GM12878 (cell line): Measurements from ENCODE around the gene SPAG16. TPM values are rescaled to one million over a fixed set of nuclear protein-coding genes. Genes with fewer than 3 reads are reported as not detected.
A peak's percentile ranks its signal among the peaks of the same experiment; 100 is the strongest.

ENCODE experiments used
- ATF2 ChIP-seq: IDR thresholded peaks from 2 replicates; pipeline ENCODE4 v1.6.1; 2012; ENCODE audit warnings: low read length, inconsistent platforms
- CHD2 ChIP-seq: IDR thresholded peaks from 2 replicates; pipeline ENCODE4 v1.6.1; 2011; ENCODE audit warnings: low read depth, low read length, improper control_type of control experiment, borderline replicate concordance
- DPF2 ChIP-seq: fragments of 450-650 bp; IDR thresholded peaks from 2 replicates; pipeline ENCODE4 v1.6.1; 2017; ENCODE audit warnings: mild to moderate bottlenecking
- EED ChIP-seq: sonication (generic); IDR thresholded peaks from 2 replicates; pipeline ENCODE4 v1.6.1; 2016; ENCODE audit warnings: antibody characterized with exemption, low read depth
- EP300 ChIP-seq, 2 experiments: fragments of 150-350 bp in 1 of 2; IDR thresholded peaks; 2 replicates each; pipeline ENCODE4 v1.6.1; 2011 to 2012; ENCODE audit warnings: low read depth in 2 of 2, low read length in 2 of 2, borderline replicate concordance in 1 of 2, improper control_type of control experiment in 1 of 2, inconsistent platforms in 1 of 2; ENCODE audit not compliant: control insufficient read depth in 1 of 2
- EZH2 ChIP-seq: IDR thresholded peaks from 2 replicates; pipeline ENCODE4 v1.6.1; 2012; ENCODE audit warnings: low read depth, mild to moderate bottlenecking, control low read depth, inconsistent platforms, low read length, borderline replicate concordance; ENCODE audit not compliant: control insufficient read depth
- FOXM1 ChIP-seq: IDR thresholded peaks from 2 replicates; pipeline ENCODE4 v1.6.1; 2012; ENCODE audit warnings: low read depth, mild to moderate bottlenecking, inconsistent platforms, low read length, moderate library complexity
- HDAC6 ChIP-seq: fragments of 200-600 bp; sonication (generic); IDR thresholded peaks from one replicate; pipeline ENCODE4 v1.8.0; 2017; ENCODE audit warnings: antibody characterized with exemption; ENCODE audit not compliant: unreplicated experiment
- IKZF1 ChIP-seq: fragments of 450-650 bp; conservative IDR thresholded peaks from 2 replicates; pipeline ENCODE4 v1.6.1; 2017; ENCODE audit warnings: antibody characterized with exemption, mild to moderate bottlenecking
- IKZF2 ChIP-seq, 2 experiments: fragments of 450-650 bp; IDR thresholded peaks; 2 replicates each; pipeline ENCODE4 v1.6.1; 2017; ENCODE audit warnings: mild to moderate bottlenecking in 2 of 2, moderate library complexity in 2 of 2
- JUNB ChIP-seq: IDR thresholded peaks from 2 replicates; pipeline ENCODE4 v1.6.1; 2016; ENCODE audit warnings: antibody characterized with exemption, mild to moderate bottlenecking
- JUND ChIP-seq: IDR thresholded peaks from 2 replicates; pipeline ENCODE4 v1.6.1; 2012; ENCODE audit warnings: low read depth, mild to moderate bottlenecking, low read length, improper control_type of control experiment, moderate library complexity
- KDM1A ChIP-seq: fragments of 200-600 bp; sonication (generic); IDR thresholded peaks from 2 replicates; pipeline ENCODE4 v1.6.1; 2016; ENCODE audit warnings: borderline replicate concordance
- LARP7 ChIP-seq: fragments of 450-650 bp; IDR thresholded peaks from 2 replicates; pipeline ENCODE4 v1.6.1; 2017; ENCODE audit warnings: mild to moderate bottlenecking
- MEF2A ChIP-seq: IDR thresholded peaks from 2 replicates; pipeline ENCODE4 v1.6.1; 2011; ENCODE audit warnings: low read depth, mild to moderate bottlenecking, low read length, moderate library complexity; ENCODE audit not compliant: insufficient read depth
- NFXL1 ChIP-seq: fragments of 450-650 bp; IDR thresholded peaks from 2 replicates; pipeline ENCODE4 v1.6.1; 2017; ENCODE audit warnings: antibody characterized with exemption, mild to moderate bottlenecking, borderline replicate concordance
- NR2C1 ChIP-seq: fragments of 450-650 bp; IDR thresholded peaks from 2 replicates; pipeline ENCODE4 v1.6.1; 2017; ENCODE audit warnings: antibody characterized with exemption, mild to moderate bottlenecking, moderate library complexity
- RUNX3 ChIP-seq: IDR thresholded peaks from 2 replicates; pipeline ENCODE4 v1.6.1; 2012; ENCODE audit warnings: low read length, inconsistent platforms
- SMC3 ChIP-seq: IDR thresholded peaks from 2 replicates; pipeline ENCODE4 v1.6.1; 2011; ENCODE audit warnings: low read length, improper control_type of control experiment, borderline replicate concordance
- TCF3 ChIP-seq: IDR thresholded peaks from 2 replicates; pipeline ENCODE4 v1.6.1; 2012; ENCODE audit warnings: low read depth, mild to moderate bottlenecking, low read length, borderline replicate concordance; ENCODE audit not compliant: insufficient read depth
- YBX1 ChIP-seq: fragments of 450-650 bp; IDR thresholded peaks from 2 replicates; pipeline ENCODE4 v1.6.1; 2016; ENCODE audit warnings: antibody characterized with exemption
- polyA plus RNA-seq, 11 experiments: library from polyadenylated mRNA; depleted of rRNA in 4 of 11; unstranded in 6 of 11; stranded (reverse) in 5 of 11; fragments of >200 nt; fragmentation: Nextera tagmentation in 4 of 11; fragmentation: Illumina TruSeq in 1 of 11; extraction: Ambion mirVana in 4 of 11; extraction: Trizol in 1 of 11; gene quantifications; 1 replicate in 1 of 11; 2 replicates in 10 of 11; pipeline versions ENCODE4 v1.2.1 to v1.2.3, GENCODE V29; 2011 to 2016; ENCODE audit warnings: inconsistent platforms in 2 of 11, missing spikeins in 2 of 11, low read depth in 1 of 11
- total RNA-seq, 4 experiments: library from RNA; depleted of rRNA in 3 of 4; stranded (reverse); fragments of >200 nt in 3 of 4; fragmentation: Illumina TruSeq in 1 of 4; extraction: Trizol in 1 of 4; gene quantifications; 2 replicates each; pipeline versions ENCODE4 v1.2.1 to v1.2.3, GENCODE V29; 2013 to 2021
- TF ChIP-seq, protein P1 (sequence below): fragments of 450-650 bp; IDR thresholded peaks from 2 replicates; pipeline ENCODE4 v1.6.1; 2017; ENCODE audit warnings: low read depth, mild to moderate bottlenecking, moderate library complexity
- TF ChIP-seq, protein P2 (sequence below): fragments of 450-650 bp; IDR thresholded peaks from 2 replicates; pipeline ENCODE4 v1.6.1; 2016; ENCODE audit warnings: mild to moderate bottlenecking
- TF ChIP-seq, protein P3 (sequence below): fragments of 450-650 bp; formaldehyde crosslinking; IDR thresholded peaks from 2 replicates; pipeline ENCODE4 v1.4.0; 2022; ENCODE audit warnings: mild to moderate bottlenecking, moderate library complexity
- TF ChIP-seq, protein P4 (sequence below): IDR thresholded peaks from 2 replicates; pipeline ENCODE4 v1.6.1; 2012; ENCODE audit warnings: low read depth, low read length, improper control_type of control experiment

SPAG16 gene
- total and polyA plus RNA-seq, 10 of the 15 experiments (the other 5 are each of a cell fraction or from before 2014, with no cell fraction given): 6.0 to 25.0 (median 15.2) TPM

DNA sequence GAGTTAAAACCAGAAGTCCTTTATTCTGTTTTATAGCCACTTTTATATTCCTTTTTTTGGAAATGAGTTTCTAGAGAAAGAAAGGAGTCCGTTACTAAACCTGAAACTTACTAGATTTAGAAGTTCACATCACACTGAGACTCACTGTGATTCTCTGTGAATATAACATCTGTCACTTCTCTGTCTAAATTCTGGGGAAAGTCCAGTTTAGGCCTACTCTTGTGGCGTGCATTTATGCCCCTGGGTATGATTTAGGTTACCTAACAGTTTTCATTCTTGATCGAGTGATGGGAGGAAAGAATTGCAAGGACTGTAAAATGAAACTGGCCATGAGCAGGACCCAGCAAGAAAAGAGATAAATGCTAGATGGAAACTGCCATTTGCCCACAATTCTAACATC, 449.6 kb downstream of the SPAG16 start (continued):
- TF ChIP-seq, protein P1, sequence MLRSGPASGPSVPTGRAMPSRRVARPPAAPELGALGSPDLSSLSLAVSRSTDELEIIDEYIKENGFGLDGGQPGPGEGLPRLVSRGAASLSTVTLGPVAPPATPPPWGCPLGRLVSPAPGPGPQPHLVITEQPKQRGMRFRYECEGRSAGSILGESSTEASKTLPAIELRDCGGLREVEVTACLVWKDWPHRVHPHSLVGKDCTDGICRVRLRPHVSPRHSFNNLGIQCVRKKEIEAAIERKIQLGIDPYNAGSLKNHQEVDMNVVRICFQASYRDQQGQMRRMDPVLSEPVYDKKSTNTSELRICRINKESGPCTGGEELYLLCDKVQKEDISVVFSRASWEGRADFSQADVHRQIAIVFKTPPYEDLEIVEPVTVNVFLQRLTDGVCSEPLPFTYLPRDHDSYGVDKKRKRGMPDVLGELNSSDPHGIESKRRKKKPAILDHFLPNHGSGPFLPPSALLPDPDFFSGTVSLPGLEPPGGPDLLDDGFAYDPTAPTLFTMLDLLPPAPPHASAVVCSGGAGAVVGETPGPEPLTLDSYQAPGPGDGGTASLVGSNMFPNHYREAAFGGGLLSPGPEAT: peak; percentile 52; the same call in 1 of the 2 replicates
- peak; percentile 71 for TF ChIP-seq MEF2A
- TF ChIP-seq EED: no peak
- TF ChIP-seq KDM1A: no peak
- TF ChIP-seq EZH2: no peak
- TF ChIP-seq YBX1: no peak
- peak; percentile 48 to 65; a peak in 1 of 4 replicates for TF ChIP-seq EP300 (IDR thresholded peaks at IDR 0.05; ENCODE audit: borderline replicate concordance in 1 of 2, control insufficient read depth in 1 of 2, low read depth in 2 of 2, low read length in 2 of 2)
- TF ChIP-seq NFXL1: no peak
- no peak for TF ChIP-seq SMC3
- TF ChIP-seq IKZF1: peak; percentile 44; the same call in 1 of the 2 replicates
- TF ChIP-seq DPF2: no peak
- TF ChIP-seq, protein P2, sequence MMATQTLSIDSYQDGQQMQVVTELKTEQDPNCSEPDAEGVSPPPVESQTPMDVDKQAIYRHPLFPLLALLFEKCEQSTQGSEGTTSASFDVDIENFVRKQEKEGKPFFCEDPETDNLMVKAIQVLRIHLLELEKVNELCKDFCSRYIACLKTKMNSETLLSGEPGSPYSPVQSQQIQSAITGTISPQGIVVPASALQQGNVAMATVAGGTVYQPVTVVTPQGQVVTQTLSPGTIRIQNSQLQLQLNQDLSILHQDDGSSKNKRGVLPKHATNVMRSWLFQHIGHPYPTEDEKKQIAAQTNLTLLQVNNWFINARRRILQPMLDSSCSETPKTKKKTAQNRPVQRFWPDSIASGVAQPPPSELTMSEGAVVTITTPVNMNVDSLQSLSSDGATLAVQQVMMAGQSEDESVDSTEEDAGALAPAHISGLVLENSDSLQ: peak; percentile 67
- no peak for TF ChIP-seq LARP7
- no peak for TF ChIP-seq NR2C1
- peak; percentile 19; the same call in 1 of the 2 replicates for TF ChIP-seq CHD2
- peak; percentile 44; the same call in 1 of the 2 replicates for TF ChIP-seq FOXM1
- TF ChIP-seq IKZF2 (IDR thresholded peaks at IDR 0.05): peak in 1 of 2 experiments; percentile 26; a peak in 1 of 4 replicates
- TF ChIP-seq JUNB: peak; percentile 70
- TF ChIP-seq, protein P3, sequence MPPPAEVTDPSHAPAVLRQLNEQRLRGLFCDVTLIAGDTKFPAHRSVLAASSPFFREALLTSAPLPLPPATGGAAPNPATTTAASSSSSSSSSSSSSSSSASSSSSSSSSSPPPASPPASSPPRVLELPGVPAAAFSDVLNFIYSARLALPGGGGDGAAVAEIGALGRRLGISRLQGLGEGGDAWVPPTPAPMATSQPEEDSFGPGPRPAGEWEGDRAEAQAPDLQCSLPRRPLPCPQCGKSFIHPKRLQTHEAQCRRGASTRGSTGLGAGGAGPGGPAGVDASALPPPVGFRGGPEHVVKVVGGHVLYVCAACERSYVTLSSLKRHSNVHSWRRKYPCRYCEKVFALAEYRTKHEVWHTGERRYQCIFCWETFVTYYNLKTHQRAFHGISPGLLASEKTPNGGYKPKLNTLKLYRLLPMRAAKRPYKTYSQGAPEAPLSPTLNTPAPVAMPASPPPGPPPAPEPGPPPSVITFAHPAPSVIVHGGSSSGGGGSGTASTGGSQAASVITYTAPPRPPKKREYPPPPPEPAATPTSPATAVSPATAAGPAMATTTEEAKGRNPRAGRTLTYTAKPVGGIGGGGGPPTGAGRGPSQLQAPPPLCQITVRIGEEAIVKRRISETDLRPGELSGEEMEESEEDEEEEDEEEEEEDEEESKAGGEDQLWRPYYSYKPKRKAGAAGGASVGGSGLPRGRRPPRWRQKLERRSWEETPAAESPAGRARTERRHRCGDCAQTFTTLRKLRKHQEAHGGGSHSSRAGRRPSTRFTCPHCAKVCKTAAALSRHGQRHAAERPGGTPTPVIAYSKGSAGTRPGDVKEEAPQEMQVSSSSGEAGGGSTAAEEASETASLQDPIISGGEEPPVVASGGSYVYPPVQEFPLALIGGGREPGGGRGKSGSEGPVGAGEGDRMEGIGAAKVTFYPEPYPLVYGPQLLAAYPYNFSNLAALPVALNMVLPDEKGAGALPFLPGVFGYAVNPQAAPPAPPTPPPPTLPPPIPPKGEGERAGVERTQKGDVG: no peak
- TF ChIP-seq RUNX3: peak; percentile 60; the same call in 1 of the 2 replicates
- TF ChIP-seq, protein P4, sequence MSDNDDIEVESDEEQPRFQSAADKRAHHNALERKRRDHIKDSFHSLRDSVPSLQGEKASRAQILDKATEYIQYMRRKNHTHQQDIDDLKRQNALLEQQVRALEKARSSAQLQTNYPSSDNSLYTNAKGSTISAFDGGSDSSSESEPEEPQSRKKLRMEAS: no peak
- TF ChIP-seq JUND: no peak
- no peak for TF ChIP-seq TCF3
- TF ChIP-seq HDAC6: no peak
- peak; percentile 74 for TF ChIP-seq ATF2
